H1 (cell line): Measurements from ENCODE around the gene NFKBIZ. TPM values are rescaled to one million over a fixed set of nuclear protein-coding genes. Genes with fewer than 3 reads are reported as not detected.

Source experiments
- CHD7 ChIP-seq: fragments of 300-600 bp; sonication (generic); IDR thresholded peaks from 2 replicates; pipeline ENCODE4 v1.7.1; 2012; ENCODE audit warnings: low read length, moderate library complexity, mild to moderate bottlenecking, inconsistent platforms; ENCODE audit not compliant: insufficient replicate concordance
- SIX5 ChIP-seq: IDR thresholded peaks from 2 replicates; pipeline ENCODE4 v1.6.1; 2011; ENCODE audit warnings: mild to moderate bottlenecking, low read depth, low read length
- TAF7 ChIP-seq: optimal IDR thresholded peaks from 2 replicates; pipeline ENCODE3; 2011; ENCODE audit warnings: low read depth, mild to moderate bottlenecking, inconsistent platforms, low read length, moderate library complexity, borderline replicate concordance
- polyA plus RNA-seq, 7 experiments: library from polyadenylated mRNA; depleted of rRNA in 3 of 7; stranded (reverse) in 5 of 7; unstranded in 2 of 7; fragments of >200 nt in 5 of 7; fragments of 200-250 nt in 2 of 7; gene quantifications; 1 replicate in 5 of 7; 2 replicates in 1 of 7; 4 replicates in 1 of 7; pipeline versions ENCODE4 v1.2.1 to v1.2.3, GENCODE V29; 2011 to 2013; ENCODE audit warnings: missing spikeins in 2 of 7, mixed read lengths in 2 of 7
- total RNA-seq: library from RNA; stranded (reverse); fragmentation: NEBNext Ultra II Directional; extraction: Animal tissue kit (Norgen Biotek cat#: 25700); gene quantifications from 2 replicates; pipeline ENCODE4 v1.2.1, GENCODE V29; 2021
- TF ChIP-seq, protein P1 (sequence below): IDR thresholded peaks from 2 replicates; pipeline ENCODE4 v1.6.1; 2012; ENCODE audit warnings: inconsistent platforms

Gene NFKBIZ
- total and polyA plus RNA-seq, 2 of the 8 experiments (the other 6 are each of a cell fraction or from before 2014, with no cell fraction given): 7.2 to 24.5 TPM

- TF ChIP-seq CHD7: no peak
- TF ChIP-seq, protein P1, sequence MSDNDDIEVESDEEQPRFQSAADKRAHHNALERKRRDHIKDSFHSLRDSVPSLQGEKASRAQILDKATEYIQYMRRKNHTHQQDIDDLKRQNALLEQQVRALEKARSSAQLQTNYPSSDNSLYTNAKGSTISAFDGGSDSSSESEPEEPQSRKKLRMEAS: no peak
- no peak for TF ChIP-seq TAF7
- TF ChIP-seq SIX5: no peak
Measured at GRCh38 chr3:101900316-101900715, 51.0 kb downstream of the NFKBIZ start (continued).
